Activated CD8-positive, alpha-beta memory T cell treated with anti-CD3 and anti-CD28 coated beads for 36 hours (primary cell): ENCODE measurements around the gene SELENOH. TPM values are rescaled to one million over a fixed set of nuclear protein-coding genes. Genes with fewer than 3 reads are reported as not detected.

Experiments
- CTCF ChIA-PET: fragments of 350-600 bp; sonication (Branson Sonifier 250); formaldehyde crosslinking; loops from one replicate; lab custom pipeline; 2021; ENCODE audit warnings: antibody characterized with exemption; lab: Charles Lee
- POLR2A ChIA-PET: fragments of 350-600 bp; sonication (Branson Sonifier 250); formaldehyde crosslinking; loops from one replicate; lab custom pipeline; 2021; ENCODE audit warnings: antibody characterized with exemption; lab: Charles Lee
- total RNA-seq, 2 experiments: library from RNA; stranded (reverse); gene quantifications; one replicate each; pipeline ENCODE4 v1.2.3, GENCODE V29; 2021

SELENOH gene
- total RNA-seq, 2 experiments from 2014 or later = 238 to 252 TPM

GRCh38 chr11:57735619-57736298 lies 5.5 kb upstream of the SELENOH start:
- ChIA-PET CTCF (no interaction called here), POLR2A (no interaction called here)

- ChIA-PET POLR2A (interaction anchor here (0.8 to 1.2 kb wide), 3 partner anchors 13 to 407 kb away, joined by 3 read pairs; partner anchors contain the start of genes MED19 and TMX2), CTCF (interaction anchor here (1.0 kb wide), 1 partner anchor 782 kb away, joined by 3 read pairs; no protein-coding TSS in a partner anchor)
Measured at GRCh38 chr11:57742087-57742452, 779 bp downstream of the SELENOH start.

- ChIA-PET POLR2A (interaction anchor here (0.5 to 1.1 kb wide), 2 partner anchors 16 to 32 kb away, joined by 3 read pairs; partner anchors contain the start of genes MED19 and TMX2), CTCF (interaction anchor here (0.8 kb wide), 1 partner anchor 8 kb away, joined by 3 read pairs; no protein-coding TSS in a partner anchor)
Measured at GRCh38 chr11:57744357-57744756, 3.1 kb downstream of the SELENOH start.

GRCh38 chr11:57745206-57745605 lies 3.9 kb downstream of the SELENOH start:
- ChIA-PET POLR2A (no interaction called here), CTCF (interaction anchor here (1.6 kb wide), 1 partner anchor 287 kb away, joined by 3 read pairs; no protein-coding TSS in a partner anchor)

- CTCF ChIA-PET = interaction anchor here (1.1 to 1.6 kb wide), 2 partner anchors 48 to 289 kb away, joined by 3 read pairs; no protein-coding TSS in a partner anchor
- POLR2A ChIA-PET = interaction anchor here (0.6 to 0.7 kb wide), 2 partner anchors 10 to 774 kb away, joined by 4 to 11 read pairs; no protein-coding TSS in a partner anchor
Measured at GRCh38 chr11:57746920-57747319, 5.6 kb downstream of the SELENOH start.

- CTCF ChIA-PET = interaction anchor here (0.9 kb wide), 1 partner anchor 13 kb away, joined by 3 read pairs; no protein-coding TSS in a partner anchor
Measured at GRCh38 chr11:57751176-57751575, 9.9 kb downstream of the SELENOH start.

GRCh38 chr11:57751676-57752253 lies 10.5 kb downstream of the SELENOH start, which contains the start of gene BTBD18:
Gene BTBD18, minus strand, starts transcription at chr11:57751819. Its CDS starts 631 bp downstream, at chr11:57751188.
- POLR2A ChIA-PET = no interaction called here
- CTCF ChIA-PET = interaction anchor here (0.9 to 1.2 kb wide), 3 partner anchors 7 to 43 kb away, joined by 3 to 4 read pairs (median 3); no protein-coding TSS in a partner anchor

More at GRCh38 chr11:57751176-57751575, 9.9 kb downstream of the SELENOH start:
- POLR2A ChIA-PET = no interaction called here

GRCh38 chr11:57752954-57753353 lies 11.7 kb downstream of the SELENOH start:
- ChIA-PET CTCF (interaction anchor here (1.1 to 1.2 kb wide), 2 partner anchors 9 to 42 kb away, joined by 3 to 4 read pairs; no protein-coding TSS in a partner anchor), POLR2A (no interaction called here)

- POLR2A ChIA-PET = no interaction called here
- CTCF ChIA-PET = interaction anchor here (1.6 kb wide), 1 partner anchor 42 kb away, joined by 8 read pairs; no protein-coding TSS in a partner anchor
Measured at GRCh38 chr11:57758174-57758573, 16.9 kb downstream of the SELENOH start.

GRCh38 chr11:57761301-57762234 lies 20.3 kb downstream of the SELENOH start, which contains the start of gene CTNND1:
Gene CTNND1, plus strand, starts transcription at chr11:57761802. Its CDS starts 29,677 bp downstream, at chr11:57791479.
- ChIA-PET POLR2A (no interaction called here), CTCF (no interaction called here)

GRCh38 chr11:57762235-57762861 lies 21.1 kb downstream of the SELENOH start:
- CTCF ChIA-PET = no interaction called here
- POLR2A ChIA-PET = no interaction called here

- ChIA-PET CTCF (interaction anchor here (0.8 to 1.0 kb wide), 2 partner anchors 11 to 12 kb away, joined by 3 read pairs; partner anchors contain the start of gene BTBD18), POLR2A (no interaction called here)
Measured at GRCh38 chr11:57763568-57763967, 22.3 kb downstream of the SELENOH start.

GRCh38 chr11:57764021-57764420 lies 22.7 kb downstream of the SELENOH start:
- POLR2A ChIA-PET = no interaction called here
- CTCF ChIA-PET = interaction anchor here (0.8 to 1.0 kb wide), 2 partner anchors 11 to 13 kb away, joined by 3 read pairs; partner anchors contain the start of gene BTBD18

GRCh38 chr11:57764566-57764965 lies 23.3 kb downstream of the SELENOH start:
- POLR2A ChIA-PET = no interaction called here

GRCh38 chr11:57764972-57765371 lies 23.7 kb downstream of the SELENOH start:
- ChIA-PET POLR2A (no interaction called here), CTCF (no interaction called here)

More at GRCh38 chr11:57764566-57764965, 23.3 kb downstream of the SELENOH start:
- CTCF ChIA-PET = interaction anchor here (0.8 to 1.0 kb wide), 2 partner anchors 10 to 13 kb away, joined by 3 read pairs; partner anchors contain the start of gene BTBD18

- ChIA-PET POLR2A (interaction anchor here (0.9 kb wide), 1 partner anchor 59 kb away, joined by 4 read pairs; no protein-coding TSS in a partner anchor), CTCF (interaction anchor here (1.3 kb wide), 1 partner anchor 9 kb away, joined by 3 read pairs; no protein-coding TSS in a partner anchor)
Measured at GRCh38 chr11:57770793-57771192, 29.5 kb downstream of the SELENOH start.

- POLR2A ChIA-PET = interaction anchor here (0.6 to 0.9 kb wide), 2 partner anchors 60 to 103 kb away, joined by 3 to 4 read pairs; partner anchors contain the start of gene ZDHHC5
- CTCF ChIA-PET = no interaction called here
Measured at GRCh38 chr11:57771365-57771764, 30.1 kb downstream of the SELENOH start.

- POLR2A ChIA-PET = no interaction called here
- CTCF ChIA-PET = no interaction called here
Measured at GRCh38 chr11:57772562-57772961, 31.3 kb downstream of the SELENOH start.
